Endodermal cell (in vitro differentiated cells): ENCODE measurements around the gene DGCR8. TPM values are rescaled to one million over a fixed set of nuclear protein-coding genes. Genes with fewer than 3 reads are reported as not detected.

Experiments used
- DNase-seq: peaks from one replicate; pipeline ENCODE4 v3.0.0-alpha.2; 2017
- H3K27ac ChIP-seq: 2 replicates; pipeline ENCODE4 v1.5.1; 2013; ENCODE audit warnings: mild to moderate bottlenecking, low read depth, low read length, moderate library complexity
- H3K27me3 ChIP-seq: 2 replicates; pipeline ENCODE4 v1.6.1; 2013; ENCODE audit warnings: mild to moderate bottlenecking, low read length, moderate library complexity; ENCODE audit not compliant: insufficient read depth, control insufficient read depth, poor library complexity, severe bottlenecking
- H3K36me3 ChIP-seq: 2 replicates; pipeline ENCODE4 v1.7.0; 2013; ENCODE audit warnings: mild to moderate bottlenecking, low read length, moderate library complexity; ENCODE audit not compliant: control insufficient read depth, insufficient read depth
- H3K4me1 ChIP-seq: one replicate; pipeline ENCODE4 v1.7.0; 2013; ENCODE audit warnings: low read length; ENCODE audit not compliant: control insufficient read depth, insufficient read depth
- H3K4me3 ChIP-seq: 2 replicates; pipeline ENCODE4 v1.5.1; 2013; ENCODE audit warnings: mild to moderate bottlenecking, low read length, moderate library complexity
- H3K9ac ChIP-seq: 2 replicates; pipeline ENCODE4 v1.6.1; 2013; ENCODE audit warnings: mild to moderate bottlenecking, low read length, moderate library complexity; ENCODE audit not compliant: poor library complexity, severe bottlenecking; ENCODE audit errors: extremely low read depth
- H3K9me3 ChIP-seq: 2 replicates; pipeline ENCODE4 v1.6.1; 2013; ENCODE audit warnings: mild to moderate bottlenecking, low read length, moderate library complexity; ENCODE audit not compliant: control insufficient read depth
- H3K27ac Mint-ChIP-seq: 2 replicates; pipeline ENCODE4 v1.8.0; 2020; ENCODE audit warnings: mixed read lengths
- H3K27me3 Mint-ChIP-seq: 2 replicates; pipeline ENCODE4 v1.8.0; 2021; ENCODE audit warnings: mild to moderate bottlenecking, mixed read lengths; ENCODE audit not compliant: insufficient read depth
- H3K36me3 Mint-ChIP-seq: 2 replicates; pipeline ENCODE4 v1.8.0; 2020; ENCODE audit warnings: low read depth, mixed read lengths
- H3K4me1 Mint-ChIP-seq: 2 replicates; pipeline ENCODE4 v1.8.0; 2020; ENCODE audit warnings: mixed read lengths
- H3K4me3 Mint-ChIP-seq: 2 replicates; pipeline ENCODE4 v1.8.0; 2020; ENCODE audit warnings: mild to moderate bottlenecking, moderate library complexity, mixed read lengths
- H3K9me3 Mint-ChIP-seq: 2 replicates; pipeline ENCODE4 v1.8.0; 2020; ENCODE audit warnings: mild to moderate bottlenecking, mixed read lengths
- WGBS, 2 experiments: methylation state at CpG; one replicate each; pipeline versions ENCODE4 v1.1.5 to v1.1.7; 2013; ENCODE audit warnings: missing lambda C conversion rate in 2 of 2, mixed read lengths in 1 of 2; ENCODE audit not compliant: insufficient coverage in 1 of 2, insufficient read length in 1 of 2; 5-methylcytosine and 5-hydroxymethylcytosine counted together
- total RNA-seq, 2 donors: library from RNA; stranded (reverse); fragmentation: NEBNext Ultra II Directional in 1 of 2; extraction: Animal tissue kit (Norgen Biotek cat#: 25700) in 1 of 2; gene quantifications; 2 replicates in 1 of 2; 3 replicates in 1 of 2; pipeline ENCODE4 v1.2.1, GENCODE V29; 2021
- TF ChIP-seq, protein P1 (sequence below): fragments of 200-600 bp; sonication (generic); conservative IDR thresholded peaks from 2 replicates; pipeline ENCODE4 v1.5.0; 2021; ENCODE audit warnings: antibody characterized with exemption, mild to moderate bottlenecking

DGCR8 gene
- total RNA-seq, 2 donors from 2014 or later = 61.3 to 76.1 TPM

- 98 to 100% methylated on average over 6 to 11 of the region's 11 CpGs for WGBS, 2 experiments
- Histone ChIP-seq H3K4me1 (no peaks in the 10 kb centered on the region), H3K9me3 (peaks cover 7% of the 10 kb centered on the region), H3K36me3 (peaks cover 100% of the 10 kb centered on the region), H3K27ac (no peak overlapping the region), H3K9ac (no peak overlapping the region), H3K27me3 (no peaks in the 10 kb centered on the region), H3K4me3 (no peak overlapping the region)
- no peaks in the 10 kb centered on the region for H3K27me3 Mint-ChIP-seq
- H3K4me3 Mint-ChIP-seq = no peak overlapping the region
- DNase-seq = no peak
- no peaks in the 10 kb centered on the region for H3K9me3 Mint-ChIP-seq
- H3K27ac Mint-ChIP-seq = no peak overlapping the region
- no peaks in the 10 kb centered on the region for H3K4me1 Mint-ChIP-seq
- TF ChIP-seq, protein P1, sequence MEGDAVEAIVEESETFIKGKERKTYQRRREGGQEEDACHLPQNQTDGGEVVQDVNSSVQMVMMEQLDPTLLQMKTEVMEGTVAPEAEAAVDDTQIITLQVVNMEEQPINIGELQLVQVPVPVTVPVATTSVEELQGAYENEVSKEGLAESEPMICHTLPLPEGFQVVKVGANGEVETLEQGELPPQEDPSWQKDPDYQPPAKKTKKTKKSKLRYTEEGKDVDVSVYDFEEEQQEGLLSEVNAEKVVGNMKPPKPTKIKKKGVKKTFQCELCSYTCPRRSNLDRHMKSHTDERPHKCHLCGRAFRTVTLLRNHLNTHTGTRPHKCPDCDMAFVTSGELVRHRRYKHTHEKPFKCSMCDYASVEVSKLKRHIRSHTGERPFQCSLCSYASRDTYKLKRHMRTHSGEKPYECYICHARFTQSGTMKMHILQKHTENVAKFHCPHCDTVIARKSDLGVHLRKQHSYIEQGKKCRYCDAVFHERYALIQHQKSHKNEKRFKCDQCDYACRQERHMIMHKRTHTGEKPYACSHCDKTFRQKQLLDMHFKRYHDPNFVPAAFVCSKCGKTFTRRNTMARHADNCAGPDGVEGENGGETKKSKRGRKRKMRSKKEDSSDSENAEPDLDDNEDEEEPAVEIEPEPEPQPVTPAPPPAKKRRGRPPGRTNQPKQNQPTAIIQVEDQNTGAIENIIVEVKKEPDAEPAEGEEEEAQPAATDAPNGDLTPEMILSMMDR = no peak
- peaks cover 98% of the 10 kb centered on the region for H3K36me3 Mint-ChIP-seq
Observed at GRCh38 chr22:20092477-20092854, 12.4 kb downstream of the DGCR8 start.

DNA sequence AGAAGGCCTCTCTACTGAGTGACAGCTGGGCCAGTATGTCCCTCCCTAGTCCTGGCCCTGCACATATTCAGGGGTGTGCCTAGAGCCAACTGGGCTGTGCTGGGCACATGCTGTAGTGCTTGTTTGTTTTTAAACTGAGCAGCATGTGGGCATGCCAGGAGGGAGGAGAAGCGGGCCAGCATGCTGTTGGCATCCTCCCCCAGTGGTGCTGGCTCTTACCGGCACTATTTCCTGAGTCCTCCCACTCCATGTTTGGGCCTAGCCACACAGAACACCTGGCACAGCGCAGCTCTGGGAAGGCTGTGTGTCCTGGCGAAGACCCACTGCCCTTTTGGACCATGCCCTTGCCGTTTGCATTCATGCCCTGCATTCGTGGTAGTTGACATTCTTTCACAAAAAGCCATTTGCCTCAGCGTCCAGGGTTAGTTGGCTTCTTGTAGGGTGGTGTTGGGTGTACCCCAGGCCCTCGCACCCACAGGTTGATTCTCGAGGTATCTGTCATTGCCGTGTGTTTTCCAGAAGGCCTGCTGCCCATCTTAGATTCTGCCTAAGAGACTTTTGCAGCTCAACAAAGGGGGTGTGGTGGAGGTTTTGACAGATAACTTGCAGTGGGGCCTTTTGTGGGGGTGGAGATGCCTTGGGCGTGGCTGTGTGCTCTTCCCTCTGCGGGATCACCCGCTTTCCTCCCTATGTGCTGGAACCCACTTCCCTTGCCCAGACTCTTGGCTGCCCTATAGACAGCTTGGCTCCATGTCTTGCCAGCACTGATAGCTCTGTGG lies 13.6 kb downstream of the DGCR8 start:
- 94 to 95% methylated on average over 9 to 13 of the region's 13 CpGs for WGBS, 2 experiments
- TF ChIP-seq, protein P1 = no peak
- Histone ChIP-seq H3K9me3 (peaks cover 7% of the 10 kb centered on the region), H3K4me3 (no peak overlapping the region), H3K27me3 (no peaks in the 10 kb centered on the region), H3K9ac (no peak overlapping the region), H3K27ac (no peak overlapping the region), H3K36me3 (peaks cover 95% of the 10 kb centered on the region), H3K4me1 (no peaks in the 10 kb centered on the region)
- H3K4me1 Mint-ChIP-seq = no peaks in the 10 kb centered on the region
- no peaks in the 10 kb centered on the region for H3K27me3 Mint-ChIP-seq
- no peak overlapping the region for H3K4me3 Mint-ChIP-seq
- no peak overlapping the region for H3K27ac Mint-ChIP-seq
- no peaks in the 10 kb centered on the region for H3K9me3 Mint-ChIP-seq
- DNase-seq = no peak
- H3K36me3 Mint-ChIP-seq = peaks cover 98% of the 10 kb centered on the region

- no peaks in the 10 kb centered on the region for H3K9me3 Mint-ChIP-seq
- H3K27me3 ChIP-seq = no peaks in the 10 kb centered on the region
- H3K27me3 Mint-ChIP-seq = no peaks in the 10 kb centered on the region
- H3K27ac Mint-ChIP-seq = no peak overlapping the region
- H3K36me3 ChIP-seq = peaks cover 95% of the 10 kb centered on the region
- no peak overlapping the region for H3K4me3 Mint-ChIP-seq
- TF ChIP-seq, protein P1 = no peak
- H3K9ac ChIP-seq = no peak overlapping the region
- H3K9me3 ChIP-seq = peaks cover 7% of the 10 kb centered on the region
- H3K4me1 ChIP-seq = no peaks in the 10 kb centered on the region
- no peaks in the 10 kb centered on the region for H3K4me1 Mint-ChIP-seq
- no peak overlapping the region for H3K27ac ChIP-seq
- WGBS, 2 experiments = 94 to 95% methylated on average over 9 to 15 of the region's 15 CpGs
- H3K4me3 ChIP-seq = no peak overlapping the region
- no peak for DNase-seq
- peaks cover 98% of the 10 kb centered on the region for H3K36me3 Mint-ChIP-seq
Observed at GRCh38 chr22:20094197-20094807, 14.3 kb downstream of the DGCR8 start.
